Spleen (tissue), 11 donors: ENCODE results near the gene TSPAN9. TPM values are rescaled to one million over a fixed set of nuclear protein-coding genes. Genes with fewer than 3 reads are reported as not detected.

Experiments used
- DNase-seq: peaks from one replicate; pipeline ENCODE4 v3.0.0-alpha.2; 2020
- H3K27ac ChIP-seq, 8 donors: fragments of 200-600 bp; sonication (generic) in 7 of 8; 1 replicate in 4 of 8; 2 replicates in 4 of 8; pipeline versions ENCODE4 v1.5.0 to v1.8.0; 2016 to 2021; ENCODE audit warnings: inconsistent platforms in 4 of 8, mild to moderate bottlenecking in 4 of 8, moderate library complexity in 1 of 8
- H3K27me3 ChIP-seq, 7 donors: fragments of 200-600 bp; sonication (generic) in 6 of 7; replicated peaks in 1 of 7; 1 replicate in 4 of 7; 2 replicates in 3 of 7; pipeline versions ENCODE4 v1.5.0 to v1.8.0; 2016 to 2021; ENCODE audit warnings: inconsistent platforms in 3 of 7, mild to moderate bottlenecking in 1 of 7
- H3K36me3 ChIP-seq, 6 donors: fragments of 200-600 bp; sonication (generic) in 5 of 6; 1 replicate in 4 of 6; 2 replicates in 2 of 6; pipeline versions ENCODE4 v1.5.0 to v1.8.0; 2016 to 2021; ENCODE audit warnings: inconsistent platforms in 2 of 6
- H3K4me1 ChIP-seq, 6 donors: fragments of 200-600 bp; sonication (generic) in 5 of 6; 1 replicate in 3 of 6; 2 replicates in 3 of 6; pipeline versions ENCODE4 v1.5.0 to v1.8.0; 2016 to 2021; ENCODE audit warnings: inconsistent platforms in 3 of 6
- H3K4me3 ChIP-seq, 8 donors: fragments of 200-600 bp; sonication (generic) in 7 of 8; 1 replicate in 4 of 8; 2 replicates in 4 of 8; pipeline versions ENCODE4 v1.5.0 to v1.8.0; 2016 to 2021; ENCODE audit warnings: inconsistent platforms in 4 of 8, mild to moderate bottlenecking in 4 of 8, moderate library complexity in 2 of 8
- H3K9me3 ChIP-seq, 8 donors: fragments of 200-600 bp; sonication (generic) in 7 of 8; 1 replicate in 4 of 8; 2 replicates in 4 of 8; pipeline versions ENCODE4 v1.5.0 to v1.8.0; 2016 to 2021; ENCODE audit warnings: inconsistent platforms in 4 of 8
- CTCF ChIP-seq, 11 experiments: fragments of 200-600 bp in 7 of 11; fragments of 450-650 bp in 4 of 11; sonication (generic) in 4 of 11; IDR thresholded peaks in 8 of 11; conservative IDR thresholded peaks in 3 of 11; 1 replicate in 7 of 11; 2 replicates in 4 of 11; pipeline versions ENCODE4 v1.4.0 to v1.8.0; 2016 to 2021; ENCODE audit warnings: antibody characterized with exemption in 11 of 11, inconsistent platforms in 4 of 11, mild to moderate bottlenecking in 1 of 11
- POLR2A ChIP-seq, 3 donors: fragments of 450-650 bp; IDR thresholded peaks; one replicate each; pipeline ENCODE4 v1.5.1; 2017; ENCODE audit warnings: antibody characterized with exemption in 3 of 3, mild to moderate bottlenecking in 1 of 3
- POLR2AphosphoS5 ChIP-seq, 3 donors: sonication (generic); formaldehyde crosslinking; IDR thresholded peaks; one replicate each; pipeline ENCODE4 v1.5.1; 2017; ENCODE audit warnings: antibody characterized with exemption in 3 of 3
- WGBS, 5 donors: extraction: QIAGEN DNeasy Blood & Tissue Kit in 3 of 5; methylation state at CpG; one replicate each; pipeline versions ENCODE4 v1.1.5 to v1.1.7; 2013 to 2018; 5-methylcytosine and 5-hydroxymethylcytosine counted together
- intact Hi-C: fragments of 100-400 bp; cut with DNase I; formaldehyde crosslinking; loops from one replicate; pipeline ENCODE4 v1.15.0; 2023; ENCODE audit warnings: low total_unique reads
- polyA plus RNA-seq, 3 donors: library from polyadenylated mRNA; stranded (reverse); fragments of 200-250 nt; gene quantifications; one replicate each; pipeline ENCODE4 v1.2.1, GENCODE V29; 2013
- total RNA-seq, 7 donors: library from RNA; depleted of rRNA in 3 of 7; stranded (reverse); fragments of >200 nt in 3 of 7; fragmentation: NEBNext Ultra II Directional in 4 of 7; extraction: Animal tissue kit (Norgen Biotek cat#: 25700) in 4 of 7; gene quantifications; one replicate each; pipeline versions ENCODE4 v1.1.0 to v1.2.1, GENCODE V29; 2016 to 2021
- donor health status: healthy with polysubstance abuse.
- donor health status: DM: no; HTN: no; CAD: no; lungs with moderate emphysema.
- donor health status: DM: no; HTN: no; CAD: no.
- donor health status: Bipolar disorder and iron deficiency.
- donor health status: healthy.
- donor health status: DM: no; HTN: no; CAD: no.
- donor health status: DM: yes; HTN: yes; CAD: no.

The TSPAN9 gene
- total and polyA plus RNA-seq, 10 donors: 3.6 to 51.1 (median 32.4) TPM

GRCh38 chr12:3144495-3144894, 67.3 kb downstream of the TSPAN9 start:
- H3K27me3 ChIP-seq: peaks cover 0 to 27% (median 0%) of the 10 kb centered on the region in 7 donors
- H3K36me3 ChIP-seq: no peaks in the 10 kb centered on the region
- no peaks in the 10 kb centered on the region for H3K9me3 ChIP-seq
- 82 to 100% (median 93%) methylated on average over 5 to 7 of the region's 7 CpGs for WGBS, 5 donors
- intact Hi-C loops: no loop called here
- no peak overlapping the region for H3K4me3 ChIP-seq
- H3K27ac ChIP-seq: no peak overlapping the region
- no peak for DNase-seq
- TF ChIP-seq POLR2AphosphoS5 (IDR thresholded peaks at IDR 0.05) (no peak), POLR2A (IDR thresholded peaks at IDR 0.05) (no peak), CTCF (IDR thresholded peaks at IDR 0.05 in 8 of 11, conservative IDR thresholded peaks at IDR 0.05 in 3 of 11) (no peak)
- peaks cover 0 to 45% (median 22%) of the 10 kb centered on the region in 6 donors for H3K4me1 ChIP-seq

- TF ChIP-seq POLR2AphosphoS5 (IDR thresholded peaks at IDR 0.05) (peak in 2 of 3 donors; percentile 29 to 57), POLR2A (IDR thresholded peaks at IDR 0.05) (no peak), CTCF (IDR thresholded peaks at IDR 0.05 in 8 of 11, conservative IDR thresholded peaks at IDR 0.05 in 3 of 11) (no peak)
- Histone ChIP-seq H3K36me3 (no peaks in the 10 kb centered on the region), H3K27ac (no peak overlapping the region), H3K4me1 (peaks cover under 1 to 47% (median 21%) of the 10 kb centered on the region in 6 donors), H3K27me3 (peaks cover 0 to 27% (median 0%) of the 10 kb centered on the region in 7 donors), H3K9me3 (no peaks in the 10 kb centered on the region), H3K4me3 (no peak overlapping the region)
- WGBS, 5 donors: 67 to 81% (median 72%) methylated on average over 13 of the region's 13 CpGs
- intact Hi-C loops: no loop called here
- no peak for DNase-seq
Measured at GRCh38 chr12:3145033-3145432, 67.9 kb downstream of the TSPAN9 start.

GRCh38 chr12:3145546-3146310, 68.5 kb downstream of the TSPAN9 start:
- WGBS, 5 donors: 84 to 91% (median 89%) methylated on average over 19 to 22 of the region's 22 CpGs
- peaks cover 3 to 48% (median 23%) of the 10 kb centered on the region in 6 donors for H3K4me1 ChIP-seq
- intact Hi-C loops: no loop called here
- no peak overlapping the region for H3K4me3 ChIP-seq
- peaks cover 0 to 31% (median 0%) of the 10 kb centered on the region in 7 donors for H3K27me3 ChIP-seq
- H3K9me3 ChIP-seq: no peaks in the 10 kb centered on the region
- TF ChIP-seq CTCF (IDR thresholded peaks at IDR 0.05 in 8 of 11, conservative IDR thresholded peaks at IDR 0.05 in 3 of 11): no peak
- TF ChIP-seq POLR2AphosphoS5 (IDR thresholded peaks at IDR 0.05): no peak
- TF ChIP-seq POLR2A (IDR thresholded peaks at IDR 0.05): no peak
- H3K27ac ChIP-seq: no peak overlapping the region
- H3K36me3 ChIP-seq: no peaks in the 10 kb centered on the region
- DNase-seq: no peak

- Histone ChIP-seq H3K27ac (no peak overlapping the region), H3K9me3 (no peaks in the 10 kb centered on the region), H3K27me3 (peaks cover 0 to 41% (median 0%) of the 10 kb centered on the region in 7 donors), H3K4me1 (peaks cover 16 to 53% (median 33%) of the 10 kb centered on the region in 6 donors), H3K4me3 (no peak overlapping the region), H3K36me3 (no peaks in the 10 kb centered on the region)
- TF ChIP-seq CTCF (IDR thresholded peaks at IDR 0.05 in 8 of 11, conservative IDR thresholded peaks at IDR 0.05 in 3 of 11) (no peak), POLR2A (IDR thresholded peaks at IDR 0.05) (no peak), POLR2AphosphoS5 (IDR thresholded peaks at IDR 0.05) (no peak)
- no peak for DNase-seq
- 86 to 94% (median 89%) methylated on average over 5 to 15 of the region's 15 CpGs for WGBS, 5 donors
- intact Hi-C loops: no loop called here
Measured at GRCh38 chr12:3147260-3147659, 70.1 kb downstream of the TSPAN9 start.
